Esophagus squamous epithelium (tissue), 5 donors: ENCODE data around the gene CREB3. TPM values are rescaled to one million over a fixed set of nuclear protein-coding genes. Genes with fewer than 3 reads are reported as not detected.

ENCODE experiments used
- DNase-seq: peaks from one replicate; lab custom pipeline; 2025; lab: John Stamatoyannopoulos, UW
- H3K27ac ChIP-seq, 4 donors: fragments of 200-600 bp; sonication (generic); one replicate each; pipeline ENCODE4 v1.5.1; 2016 to 2019; ENCODE audit warnings: mild to moderate bottlenecking in 1 of 4
- H3K27me3 ChIP-seq, 4 donors: fragments of 200-600 bp; sonication (generic); 1 replicate in 3 of 4; 2 replicates in 1 of 4; pipeline versions ENCODE4 v1.5.1 to v1.6.0; 2017 to 2021; ENCODE audit warnings: antibody characterized with exemption in 1 of 4
- H3K36me3 ChIP-seq, 3 donors: fragments of 200-600 bp; sonication (generic); one replicate each; pipeline ENCODE4 v1.5.1; 2016 to 2019
- H3K4me1 ChIP-seq, 3 donors: fragments of 200-600 bp; sonication (generic); one replicate each; pipeline ENCODE4 v1.5.1; 2017 to 2019
- H3K4me3 ChIP-seq, 4 donors: fragments of 200-600 bp; sonication (generic); 1 replicate in 3 of 4; 2 replicates in 1 of 4; pipeline ENCODE4 v1.5.1; 2016 to 2019; ENCODE audit warnings: mild to moderate bottlenecking in 2 of 4, moderate library complexity in 1 of 4
- H3K9me3 ChIP-seq, 3 donors: fragments of 200-600 bp; sonication (generic); one replicate each; pipeline ENCODE4 v1.5.1; 2016 to 2019
- POLR2A ChIP-seq, 4 donors: fragments of 450-650 bp; IDR thresholded peaks; one replicate each; pipeline ENCODE4 v1.6.1; 2017; ENCODE audit warnings: antibody characterized with exemption in 4 of 4, mild to moderate bottlenecking in 4 of 4, moderate library complexity in 3 of 4
- WGBS, 2 donors: methylation state at CpG; one replicate each; pipeline ENCODE4 v1.1.5; 2018; 5-methylcytosine and 5-hydroxymethylcytosine counted together
- intact Hi-C: fragments of 100-400 bp; cut with DNase I; formaldehyde crosslinking; loops from one replicate; pipeline ENCODE4 v1.15.0; 2022
- total RNA-seq, 4 donors: library from RNA; depleted of rRNA; stranded (reverse); fragments of >200 nt; gene quantifications; one replicate each; pipeline ENCODE4 v1.1.0, GENCODE V29; 2016
- TF ChIP-seq, protein P1 (sequence below), 6 experiments: fragments of 450-650 bp in 4 of 6; fragments of 200-600 bp in 2 of 6; sonication (generic) in 2 of 6; IDR thresholded peaks; one replicate each; pipeline ENCODE4 v1.5.1; 2016 to 2019; ENCODE audit warnings: antibody characterized with exemption in 6 of 6, mild to moderate bottlenecking in 4 of 6, moderate library complexity in 4 of 6
- donor health status: DM: yes; HTN: yes; CAD: no.

The CREB3 gene
- total RNA-seq, 4 donors from 2014 or later, result 10.5 to 24.2 (median 19.2) TPM

DNA sequence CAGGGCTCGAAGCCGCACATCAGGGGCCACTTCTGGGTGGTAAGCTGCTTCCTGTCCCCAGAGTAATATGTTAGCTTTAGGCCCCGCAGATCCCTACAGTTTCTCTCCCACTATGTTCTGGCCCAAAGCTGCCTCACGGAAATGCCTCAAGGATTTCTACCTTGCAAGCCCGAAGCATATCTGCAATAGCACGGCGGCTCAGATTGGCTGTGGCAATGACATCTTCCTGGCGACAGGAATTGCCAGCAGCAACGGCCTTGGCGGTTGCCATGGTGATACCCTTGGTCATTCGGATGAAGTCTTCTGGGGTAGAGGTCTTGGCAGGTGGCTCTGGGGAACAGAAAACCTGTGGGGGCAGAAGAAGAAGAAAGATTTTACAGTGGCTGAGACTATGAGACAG lies 32.4 kb upstream of the CREB3 start:
- H3K27ac ChIP-seq, result peak overlapping the region in 3 of 4 donors; percentile 79 to 90 (median 87)

DNA sequence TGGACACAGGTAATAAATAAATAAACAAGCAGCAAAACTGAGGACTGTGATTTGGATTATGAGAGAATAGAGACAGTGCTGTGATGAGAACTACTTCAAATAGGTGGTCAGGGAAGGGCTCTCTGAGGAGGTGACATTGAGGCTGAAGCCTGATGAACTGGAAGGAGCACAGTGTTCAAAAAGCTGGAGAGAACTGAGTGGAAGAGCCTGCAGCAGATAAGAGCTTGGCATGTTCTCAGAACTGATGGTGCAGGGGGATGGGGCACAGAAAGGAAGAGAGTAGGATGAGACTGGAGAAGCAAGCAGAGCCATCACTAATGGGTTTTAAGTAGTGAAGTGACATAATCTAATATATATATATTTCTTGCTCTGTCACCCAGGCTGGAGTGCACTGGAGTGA lies 31.5 kb upstream of the CREB3 start:
- no peak for DNase-seq
- TF ChIP-seq, protein P1, sequence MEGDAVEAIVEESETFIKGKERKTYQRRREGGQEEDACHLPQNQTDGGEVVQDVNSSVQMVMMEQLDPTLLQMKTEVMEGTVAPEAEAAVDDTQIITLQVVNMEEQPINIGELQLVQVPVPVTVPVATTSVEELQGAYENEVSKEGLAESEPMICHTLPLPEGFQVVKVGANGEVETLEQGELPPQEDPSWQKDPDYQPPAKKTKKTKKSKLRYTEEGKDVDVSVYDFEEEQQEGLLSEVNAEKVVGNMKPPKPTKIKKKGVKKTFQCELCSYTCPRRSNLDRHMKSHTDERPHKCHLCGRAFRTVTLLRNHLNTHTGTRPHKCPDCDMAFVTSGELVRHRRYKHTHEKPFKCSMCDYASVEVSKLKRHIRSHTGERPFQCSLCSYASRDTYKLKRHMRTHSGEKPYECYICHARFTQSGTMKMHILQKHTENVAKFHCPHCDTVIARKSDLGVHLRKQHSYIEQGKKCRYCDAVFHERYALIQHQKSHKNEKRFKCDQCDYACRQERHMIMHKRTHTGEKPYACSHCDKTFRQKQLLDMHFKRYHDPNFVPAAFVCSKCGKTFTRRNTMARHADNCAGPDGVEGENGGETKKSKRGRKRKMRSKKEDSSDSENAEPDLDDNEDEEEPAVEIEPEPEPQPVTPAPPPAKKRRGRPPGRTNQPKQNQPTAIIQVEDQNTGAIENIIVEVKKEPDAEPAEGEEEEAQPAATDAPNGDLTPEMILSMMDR (IDR thresholded peaks at IDR 0.05), result no peak
- no peak for TF ChIP-seq POLR2A (IDR thresholded peaks at IDR 0.05)
- intact Hi-C loops, result no loop called here
- H3K4me1 ChIP-seq, result peaks cover 0 to 20% (median 7%) of the 10 kb centered on the region in 3 donors
- H3K36me3 ChIP-seq, result peaks cover 77 to 99% (median 84%) of the 10 kb centered on the region in 3 donors
- H3K4me3 ChIP-seq, result no peak overlapping the region
- no peaks in the 10 kb centered on the region for H3K9me3 ChIP-seq
- peak overlapping the region in 1 of 4 donors; percentile 87 for H3K27ac ChIP-seq
- no peaks in the 10 kb centered on the region for H3K27me3 ChIP-seq

More for the DNA sequence above, 32.4 kb upstream of the CREB3 start:
- DNase-seq, result no peak
- Histone ChIP-seq H3K27me3 (no peaks in the 10 kb centered on the region), H3K9me3 (no peaks in the 10 kb centered on the region), H3K4me3 (no peak overlapping the region), H3K4me1 (peaks cover 0 to 23% (median 7%) of the 10 kb centered on the region in 3 donors), H3K36me3 (peaks cover 68 to 93% (median 75%) of the 10 kb centered on the region in 3 donors)
- intact Hi-C loops, result no loop called here
- TF ChIP-seq, protein P1 (IDR thresholded peaks at IDR 0.05), result no peak
- TF ChIP-seq POLR2A (IDR thresholded peaks at IDR 0.05), result no peak
- 74 to 85% methylated on average over 6 to 11 of the region's 11 CpGs for WGBS, 2 donors

DNA sequence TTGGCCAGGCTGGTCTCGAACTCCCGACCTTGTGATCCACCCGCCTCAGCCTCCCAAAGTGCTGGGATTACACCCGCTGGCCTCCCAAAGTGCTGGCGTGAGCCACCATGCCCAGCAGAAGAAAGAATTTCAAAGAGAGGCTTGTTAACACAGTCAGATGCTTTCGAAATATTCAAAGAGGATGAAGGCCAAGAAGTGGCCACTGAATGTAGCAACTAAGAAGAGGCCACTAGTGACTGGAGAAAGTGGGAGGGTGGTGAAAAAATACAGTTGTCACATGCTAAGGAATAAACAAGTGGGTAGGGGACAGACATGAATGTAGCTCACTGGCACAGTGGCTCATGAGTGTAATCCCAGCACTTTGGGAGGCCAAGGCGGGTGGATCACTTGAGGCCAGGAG lies 29.8 kb upstream of the CREB3 start:
- Histone ChIP-seq H3K9me3 (no peaks in the 10 kb centered on the region), H3K27me3 (no peaks in the 10 kb centered on the region), H3K36me3 (peaks cover 92 to 100% (median 97%) of the 10 kb centered on the region in 3 donors), H3K4me3 (no peak overlapping the region), H3K4me1 (peaks cover 0 to 3% (median 0%) of the 10 kb centered on the region in 3 donors), H3K27ac (no peak overlapping the region)
- intact Hi-C loops, result no loop called here
- WGBS, 2 donors, result 93 to 97% methylated on average over 6 of the region's 7 CpGs
- DNase-seq, result no peak
- no peak for TF ChIP-seq POLR2A (IDR thresholded peaks at IDR 0.05)
- TF ChIP-seq, protein P1 (IDR thresholded peaks at IDR 0.05), result no peak

DNA sequence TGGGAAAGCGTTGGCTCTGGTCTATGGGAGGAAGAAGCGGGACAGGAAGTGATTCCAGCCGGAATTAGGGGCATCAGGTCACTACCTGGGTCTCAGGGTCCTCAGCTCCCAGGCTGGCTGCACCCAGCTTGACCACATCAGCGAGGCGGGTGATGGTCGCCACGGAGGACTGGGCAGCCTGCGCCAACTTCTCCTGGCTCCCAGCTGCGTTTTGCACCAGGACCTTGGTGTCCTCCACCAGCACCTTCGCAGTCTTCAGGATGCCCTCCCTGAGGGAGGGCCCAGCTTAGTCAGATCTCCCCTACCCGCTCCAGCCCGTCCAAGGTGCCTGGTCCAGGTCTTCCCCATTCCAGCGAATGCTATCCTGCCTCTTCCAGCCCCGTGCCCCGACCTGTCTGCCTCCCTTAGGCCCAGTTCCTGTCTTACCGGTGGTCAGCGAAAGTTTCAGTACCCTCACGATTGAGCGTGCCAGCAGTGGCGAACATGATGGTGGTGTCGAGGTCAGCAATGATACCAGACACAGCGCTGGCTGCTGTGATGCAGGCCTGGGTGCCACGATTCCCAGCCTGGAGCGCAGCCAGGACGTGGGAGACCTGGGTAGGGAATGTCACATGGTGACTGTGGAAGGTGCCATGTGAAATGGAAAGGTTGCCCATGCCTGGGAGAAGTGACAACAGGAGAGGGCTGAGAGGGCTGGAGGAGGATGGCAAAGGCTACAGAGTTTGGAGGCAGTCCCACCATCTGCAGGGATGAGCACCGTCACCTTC lies 28.4 kb upstream of the CREB3 start:
- Histone ChIP-seq H3K4me1 (no peaks in the 10 kb centered on the region), H3K27me3 (no peaks in the 10 kb centered on the region), H3K9me3 (no peaks in the 10 kb centered on the region), H3K27ac (no peak overlapping the region), H3K36me3 (peaks cover 85 to 100% (median 95%) of the 10 kb centered on the region in 3 donors), H3K4me3 (no peak overlapping the region)
- no peak for DNase-seq
- TF ChIP-seq POLR2A (IDR thresholded peaks at IDR 0.05), result no peak
- TF ChIP-seq, protein P1 (IDR thresholded peaks at IDR 0.05), result no peak
- intact Hi-C loops, result no loop called here
- WGBS, 2 donors, result 92 to 94% methylated on average over 20 of the region's 26 CpGs

DNA sequence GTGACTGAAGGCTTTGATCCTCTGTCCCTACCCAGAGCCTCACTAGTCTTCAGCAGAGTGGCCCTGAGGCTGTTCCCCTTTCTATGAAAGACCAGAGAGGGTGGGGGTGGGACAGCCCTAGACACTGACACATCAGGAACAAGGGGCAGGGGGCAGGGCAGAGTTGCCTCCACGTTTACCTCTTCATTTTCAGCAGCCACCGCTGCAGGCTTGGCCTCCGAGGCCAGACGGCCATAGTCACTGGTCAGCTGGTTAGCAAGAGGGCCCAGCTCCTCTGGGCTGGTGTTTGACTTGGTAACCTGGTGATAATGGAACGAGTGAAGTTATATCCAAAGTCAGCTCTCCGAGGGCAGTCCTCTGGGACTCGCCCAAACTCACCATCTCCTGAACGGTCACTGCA lies 27.1 kb upstream of the CREB3 start:
- peaks cover 73 to 100% (median 90%) of the 10 kb centered on the region in 3 donors for H3K36me3 ChIP-seq
- intact Hi-C loops, result no loop called here

More for the DNA sequence above, 27.1 kb upstream of the CREB3 start:
- TF ChIP-seq, protein P1 (IDR thresholded peaks at IDR 0.05), result no peak
- TF ChIP-seq POLR2A (IDR thresholded peaks at IDR 0.05), result no peak
- H3K9me3 ChIP-seq, result no peaks in the 10 kb centered on the region
- H3K4me3 ChIP-seq, result no peak overlapping the region
- no peak for DNase-seq
- H3K27me3 ChIP-seq, result no peaks in the 10 kb centered on the region
- H3K4me1 ChIP-seq, result no peaks in the 10 kb centered on the region
- H3K27ac ChIP-seq, result peak overlapping the region in 2 of 4 donors; percentile 3 to 14
- WGBS, 2 donors, result 81 to 86% methylated on average over 4 to 7 of the region's 8 CpGs
